Measurements from ENCODE around the gene COL23A1.

Gene COL23A1

GRCh38 chr5:178247481-178248456, 342.4 kb downstream of the COL23A1 start:
- peak; percentile 32 for DNase-seq

- no peak for DNase-seq
Observed at GRCh38 chr5:178246624-178247279, 343.4 kb downstream of the COL23A1 start.

DNA sequence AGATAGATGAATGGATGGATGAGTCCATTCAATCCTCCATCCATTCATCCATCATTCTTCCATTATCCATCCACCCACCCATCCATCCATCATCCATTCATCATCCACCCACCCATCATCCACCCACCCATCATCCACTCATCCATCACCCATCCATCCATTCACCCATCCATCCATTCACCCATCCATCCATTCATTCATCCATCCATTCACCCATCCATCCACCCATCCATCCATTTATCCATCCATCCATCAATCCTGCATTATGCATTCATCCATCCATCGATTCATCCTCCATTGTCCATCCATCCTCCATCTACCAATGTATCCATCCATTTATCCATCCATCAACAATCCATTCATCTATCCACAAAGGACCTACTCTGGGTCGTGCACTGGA, 344.8 kb downstream of the COL23A1 start:
- no peak for DNase-seq

GRCh38 chr5:178244576-178244975, 345.6 kb downstream of the COL23A1 start:
- DNase-seq = no peak

GRCh38 chr5:178242416-178242815, 347.8 kb downstream of the COL23A1 start:
- DNase-seq = no peak

- no peak for DNase-seq
Observed at GRCh38 chr5:178241688-178242231, 348.4 kb downstream of the COL23A1 start.

DNA sequence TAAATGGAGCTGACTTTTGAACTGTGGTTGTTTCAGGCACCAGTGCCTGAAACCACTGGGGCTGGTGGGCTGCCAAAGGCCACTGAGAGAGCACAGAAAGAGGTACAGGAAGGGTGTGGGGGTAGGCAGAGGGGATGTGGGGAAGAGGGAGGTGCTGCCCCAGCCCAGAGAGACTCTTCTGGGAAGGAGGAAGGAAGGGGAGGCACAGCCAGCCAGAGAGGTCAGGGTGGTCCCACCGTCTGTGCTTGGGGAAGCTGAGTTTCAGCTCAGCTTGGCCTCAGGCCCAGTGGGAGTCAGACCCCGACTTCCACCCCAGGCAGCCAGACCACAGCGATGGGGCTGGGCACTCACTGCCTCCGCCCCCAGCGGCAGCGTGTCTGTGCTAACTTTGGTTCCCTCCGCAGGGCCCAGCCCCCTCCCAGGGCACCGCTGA, 348.9 kb downstream of the COL23A1 start:
- DNase-seq = no peak

GRCh38 chr5:178240766-178241165, 349.4 kb downstream of the COL23A1 start:
- DNase-seq = no peak

GRCh38 chr5:178240341-178240741, 349.9 kb downstream of the COL23A1 start:
- DNase-seq = no peak

GRCh38 chr5:178239626-178240301, 350.4 kb downstream of the COL23A1 start:
- DNase-seq = peak; percentile 52

DNA sequence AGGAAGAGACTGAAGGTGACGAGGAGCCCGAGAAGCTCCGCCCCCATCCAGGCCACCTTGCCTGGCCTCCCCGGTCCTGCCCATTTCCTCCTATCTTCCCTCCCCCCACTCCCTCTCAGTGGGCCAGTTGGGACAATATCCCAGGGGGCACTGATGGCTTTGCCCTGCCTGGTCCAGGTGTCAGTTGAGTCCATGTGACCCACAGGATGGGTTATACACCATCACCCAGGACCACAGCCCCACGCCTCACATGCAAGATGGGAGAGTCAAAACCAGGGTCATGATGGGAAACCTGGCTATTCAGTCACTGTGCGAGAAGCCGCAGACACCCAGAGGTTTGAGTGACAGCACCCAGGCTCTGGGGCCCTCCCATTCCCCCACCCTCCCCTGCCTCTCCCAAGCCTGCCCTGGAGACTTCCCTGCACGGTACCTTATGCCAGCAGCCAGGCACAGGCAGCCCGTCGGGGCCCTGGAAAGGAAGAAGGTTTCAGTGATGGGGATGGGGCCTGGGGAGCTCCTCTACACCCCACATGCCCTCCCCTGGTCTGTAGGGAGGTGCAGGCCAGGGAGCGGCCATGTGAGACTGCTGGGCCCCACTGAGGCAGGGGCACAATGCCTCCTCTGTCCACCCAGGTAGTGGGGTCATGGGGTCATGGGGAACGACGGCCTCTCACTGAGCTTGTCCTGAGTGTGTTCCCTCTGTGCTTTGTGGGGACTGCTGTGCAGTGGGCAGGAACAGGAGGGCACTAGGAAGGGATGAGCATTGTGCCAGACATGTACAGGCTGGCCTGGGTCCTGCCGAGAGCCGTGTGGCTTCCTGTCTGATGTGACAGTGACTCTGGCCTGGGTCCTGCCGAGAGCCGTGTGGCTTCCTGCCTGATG, 351.2 kb downstream of the COL23A1 start:
- peak; percentile 50 for DNase-seq

DNA sequence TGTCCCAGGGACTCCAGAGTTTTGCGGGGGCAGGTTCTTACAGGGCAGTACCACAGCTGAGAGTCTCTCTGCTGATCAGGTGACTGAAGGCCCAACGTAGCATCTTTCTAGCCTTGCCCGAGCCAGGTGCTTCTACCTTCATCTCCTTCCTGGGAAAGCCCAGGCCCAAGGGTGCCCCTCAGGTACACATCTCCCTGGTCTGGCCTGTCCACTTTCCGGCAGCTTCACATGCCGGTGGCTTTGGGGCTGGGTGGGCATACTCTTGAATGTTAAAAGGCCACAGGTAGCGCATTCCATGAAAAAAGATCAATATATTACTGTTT, 351.9 kb downstream of the COL23A1 start:
- DNase-seq = no peak

- no peak for DNase-seq
Observed at GRCh38 chr5:178237431-178238312, 352.5 kb downstream of the COL23A1 start.

DNA sequence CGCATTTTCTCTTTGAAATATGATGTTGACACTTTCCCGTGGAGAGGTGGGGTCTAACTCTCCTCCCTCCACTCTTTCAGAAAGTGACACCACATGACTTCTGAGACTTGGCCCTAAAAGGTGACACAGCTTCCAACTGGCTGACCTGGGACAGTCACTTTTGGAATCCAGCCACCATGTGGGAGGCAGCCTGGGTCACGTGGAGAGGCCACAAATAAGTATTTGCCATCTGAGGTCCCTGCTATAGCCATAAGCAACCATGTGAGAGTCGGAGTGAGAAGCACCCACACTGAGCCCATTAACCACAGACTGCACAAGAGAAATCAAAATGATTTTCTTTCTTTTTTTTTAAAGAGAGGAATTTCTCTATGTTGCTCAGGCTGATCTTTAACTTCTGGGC, 353.5 kb downstream of the COL23A1 start:
- DNase-seq = no peak

DNA sequence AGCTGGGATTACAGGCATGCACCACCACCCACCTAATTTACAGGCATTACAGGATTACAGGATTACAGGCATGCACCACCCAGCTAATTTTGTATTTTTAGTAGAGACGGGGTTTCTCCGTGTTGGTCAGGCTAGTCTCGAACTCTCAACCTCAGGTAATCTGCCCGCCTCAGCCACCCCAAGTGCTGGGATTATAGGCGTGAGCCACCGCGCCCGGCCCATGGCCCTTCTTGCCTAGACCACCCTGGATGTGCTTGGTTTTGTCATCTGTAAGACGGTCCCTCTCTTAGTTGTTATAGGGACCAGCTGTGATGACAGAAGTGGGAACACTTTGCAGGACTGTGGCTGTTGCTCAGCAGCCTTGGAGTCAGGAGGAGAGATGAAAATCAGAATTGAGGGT, 354.1 kb downstream of the COL23A1 start:
- no peak for DNase-seq

DNA sequence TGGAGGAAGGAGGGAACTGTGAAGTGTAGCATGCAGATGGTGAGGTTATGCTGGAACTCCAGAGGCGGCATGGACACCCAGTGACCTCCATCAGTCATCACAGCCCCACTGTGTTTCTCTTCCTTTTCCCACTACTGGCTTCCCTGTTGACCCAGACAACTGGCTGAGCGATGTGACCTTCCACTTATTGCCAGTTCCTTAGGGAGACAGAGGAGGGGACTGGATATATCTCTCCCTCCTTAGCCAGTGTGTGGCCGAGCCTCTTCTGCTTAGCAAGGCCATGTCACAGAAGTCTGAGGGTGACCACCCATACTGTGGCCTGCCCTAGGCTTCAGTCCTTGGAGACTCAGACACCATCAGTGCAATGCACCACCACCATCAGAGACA, 354.6 kb downstream of the COL23A1 start:
- DNase-seq = no peak

- DNase-seq = peak; percentile 44
Observed at GRCh38 chr5:178234750-178235587, 355.2 kb downstream of the COL23A1 start.

DNA sequence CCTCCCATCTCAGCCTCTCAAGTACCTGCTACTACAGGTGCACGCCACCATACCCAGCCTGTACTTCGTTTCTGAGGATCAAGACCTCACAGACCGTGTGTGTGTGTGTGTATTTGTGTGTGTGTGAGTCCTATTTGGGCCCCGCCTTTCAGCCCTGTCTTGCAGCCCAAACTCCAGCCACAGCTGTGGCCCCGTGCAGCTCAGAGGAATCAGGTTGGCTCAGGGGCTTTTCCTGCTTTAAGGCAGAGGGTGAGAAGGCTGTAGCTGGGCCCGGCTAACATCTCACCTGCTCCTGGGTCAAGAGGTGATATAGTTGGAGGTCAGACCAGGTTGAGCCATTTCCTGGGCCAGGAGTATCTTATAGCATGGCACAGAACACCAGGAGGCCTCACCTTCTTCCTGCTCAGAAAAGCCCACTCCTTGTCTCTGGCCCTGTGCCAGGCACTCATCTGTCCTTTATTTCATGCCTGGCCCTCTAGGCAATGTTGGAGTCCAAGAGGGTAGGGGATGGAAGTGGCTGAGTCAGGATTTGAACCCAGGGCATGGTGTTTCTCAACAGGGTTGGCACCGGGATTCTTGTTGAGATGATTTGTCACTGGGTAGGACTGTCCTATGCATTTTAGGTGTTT, 356.0 kb downstream of the COL23A1 start:
- no peak for DNase-seq

GRCh38 chr5:178232920-178233429, 357.2 kb downstream of the COL23A1 start:
- DNase-seq = no peak
